Peyer's patch (tissue), 4 donors: Measurements from ENCODE around the gene TMEM225B. TPM values are rescaled to one million over a fixed set of nuclear protein-coding genes. Genes with fewer than 3 reads are reported as not detected.
A peak's percentile ranks its signal among the peaks of the same experiment; 100 is the strongest.
"Not testable (repeated sequence)": the region's sequence is repeated elsewhere in the genome, so short reads cannot be mapped to it uniquely, and the experiment has no call there.

ENCODE experiments used
- DNase-seq, 3 donors: peaks; one replicate each; pipeline ENCODE4 v3.0.0-alpha.2; 2017 to 2019
- H3K27ac ChIP-seq, 4 donors: fragments of 200-600 bp; sonication (generic); one replicate each; pipeline ENCODE4 v1.5.1; 2016 to 2019
- H3K27me3 ChIP-seq, 2 donors: fragments of 200-600 bp; sonication (generic); one replicate each; pipeline ENCODE4 v1.5.1; 2019
- H3K36me3 ChIP-seq, 3 donors: fragments of 200-600 bp; sonication (generic); one replicate each; pipeline ENCODE4 v1.5.1; 2016 to 2019
- H3K4me1 ChIP-seq, 4 donors: fragments of 200-600 bp; sonication (generic); one replicate each; pipeline ENCODE4 v1.5.1; 2016 to 2019
- H3K4me3 ChIP-seq, 4 donors: fragments of 200-600 bp; sonication (generic); 1 replicate in 3 of 4; 2 replicates in 1 of 4; pipeline ENCODE4 v1.5.1; 2016 to 2019; ENCODE audit warnings: mild to moderate bottlenecking in 1 of 4
- H3K9me3 ChIP-seq, 4 donors: fragments of 200-600 bp; sonication (generic); one replicate each; pipeline ENCODE4 v1.5.1; 2016 to 2019; ENCODE audit warnings: mild to moderate bottlenecking in 1 of 4
- CTCF ChIP-seq, 6 experiments: fragments of 450-650 bp in 4 of 6; fragments of 200-600 bp in 2 of 6; sonication (generic) in 1 of 6; IDR thresholded peaks; one replicate each; pipeline ENCODE4 v1.5.1; 2017 to 2019; ENCODE audit warnings: antibody characterized with exemption in 6 of 6, mild to moderate bottlenecking in 3 of 6, moderate library complexity in 1 of 6
- POLR2A ChIP-seq, 2 donors: fragments of 450-650 bp; IDR thresholded peaks; one replicate each; pipeline ENCODE4 v1.5.1; 2017; ENCODE audit warnings: antibody characterized with exemption in 2 of 2, mild to moderate bottlenecking in 2 of 2, moderate library complexity in 2 of 2
- total RNA-seq, 4 donors: library from RNA; depleted of rRNA; stranded (reverse); fragments of >200 nt; gene quantifications; one replicate each; pipeline ENCODE4 v1.1.0, GENCODE V29; 2016

The TMEM225B gene
- total RNA-seq, 4 donors from 2014 or later: not detected

GRCh38 chr7:99627513-99627912 is 29.4 kb downstream of the TMEM225B start:
- H3K9me3 ChIP-seq: no peaks in the 10 kb centered on the region
- peaks cover 0 to 93% (median 0%) of the 10 kb centered on the region in 3 donors for H3K36me3 ChIP-seq
- H3K4me3 ChIP-seq: no peak overlapping the region
- H3K27ac ChIP-seq: no peak overlapping the region
- no peak for DNase-seq
- TF ChIP-seq POLR2A (IDR thresholded peaks at IDR 0.05) (no peak), CTCF (IDR thresholded peaks at IDR 0.05) (no peak)
- H3K4me1 ChIP-seq: peaks cover 0 to 7% (median 0%) of the 10 kb centered on the region in 4 donors
- no peaks in the 10 kb centered on the region for H3K27me3 ChIP-seq

DNA sequence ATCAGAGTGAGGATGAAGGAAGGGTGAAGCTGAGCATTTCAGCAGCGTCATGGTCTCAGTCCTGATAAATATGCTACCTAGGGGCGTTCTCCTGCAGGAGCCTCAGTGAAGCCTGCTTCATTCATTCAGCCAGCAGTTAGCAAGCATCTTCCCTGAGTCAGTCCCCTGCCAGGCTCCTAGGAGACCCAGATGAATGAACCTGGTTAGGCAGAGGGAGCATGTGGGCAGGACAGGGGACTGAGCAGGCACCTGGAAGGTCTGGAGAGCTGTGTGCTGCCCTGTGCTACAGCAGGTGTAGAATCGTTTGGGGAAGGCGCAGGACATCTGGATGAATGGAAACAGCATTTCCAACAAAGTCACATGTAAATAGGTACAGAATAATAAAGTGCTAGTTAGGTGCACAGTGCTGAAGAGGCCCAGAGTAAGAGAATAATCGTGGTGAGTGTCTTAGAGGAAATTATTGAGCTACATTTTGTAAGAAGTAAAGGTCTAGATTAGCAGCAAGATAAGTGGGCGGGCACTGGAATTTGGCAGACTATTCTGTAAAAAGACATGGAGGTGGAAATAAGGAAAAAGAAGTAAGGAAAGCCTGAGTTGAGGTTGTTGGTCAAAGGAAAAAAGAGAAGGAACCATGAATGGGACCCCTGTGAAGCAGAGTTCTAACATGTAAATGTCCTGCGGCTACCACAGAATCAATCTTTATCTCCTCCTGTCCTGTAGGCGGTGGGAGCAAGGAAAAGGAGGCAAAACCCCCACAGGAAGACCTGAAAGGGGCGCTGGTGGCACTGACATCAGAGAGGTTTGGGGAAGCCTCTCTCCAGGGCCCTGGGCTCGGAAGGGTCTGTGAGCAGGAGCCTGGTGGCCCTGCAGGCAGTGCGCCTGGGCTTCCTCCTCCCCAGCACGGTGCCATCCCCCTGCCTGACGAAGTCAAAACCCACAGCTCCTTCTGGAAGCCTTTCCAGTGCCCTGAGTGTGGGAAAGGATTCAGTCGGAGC is 30.7 kb downstream of the TMEM225B start:
- Histone ChIP-seq H3K4me3 (no peak overlapping the region), H3K27ac (no peak overlapping the region), H3K4me1 (no peaks in the 10 kb centered on the region), H3K36me3 (peaks cover 0 to 93% (median 0%) of the 10 kb centered on the region in 3 donors), H3K27me3 (no peaks in the 10 kb centered on the region), H3K9me3 (no peaks in the 10 kb centered on the region)
- TF ChIP-seq CTCF (IDR thresholded peaks at IDR 0.05) (no peak), POLR2A (IDR thresholded peaks at IDR 0.05) (no peak)
- no peak for DNase-seq

DNA sequence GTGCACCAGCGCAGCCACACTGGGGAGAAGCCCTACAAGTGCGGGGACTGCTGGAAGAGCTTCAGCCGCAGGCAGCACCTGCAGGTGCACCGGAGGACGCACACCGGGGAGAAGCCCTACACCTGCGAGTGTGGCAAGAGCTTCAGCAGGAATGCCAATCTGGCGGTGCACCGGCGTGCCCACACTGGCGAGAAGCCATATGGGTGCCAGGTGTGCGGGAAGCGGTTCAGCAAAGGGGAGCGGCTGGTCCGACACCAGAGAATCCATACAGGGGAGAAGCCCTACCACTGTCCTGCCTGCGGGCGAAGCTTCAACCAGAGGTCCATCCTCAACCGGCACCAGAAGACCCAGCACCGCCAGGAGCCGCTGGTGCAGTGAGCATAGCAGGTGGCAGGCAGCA is 31.6 kb downstream of the TMEM225B start:
- Histone ChIP-seq H3K27ac (no peak overlapping the region), H3K36me3 (peaks cover 0 to 89% (median 0%) of the 10 kb centered on the region in 3 donors), H3K9me3 (no peaks in the 10 kb centered on the region), H3K4me3 (no peak overlapping the region), H3K4me1 (no peaks in the 10 kb centered on the region), H3K27me3 (no peaks in the 10 kb centered on the region)
- no peak for DNase-seq
- TF ChIP-seq POLR2A (IDR thresholded peaks at IDR 0.05): no peak
- no peak for TF ChIP-seq CTCF (IDR thresholded peaks at IDR 0.05)

DNA sequence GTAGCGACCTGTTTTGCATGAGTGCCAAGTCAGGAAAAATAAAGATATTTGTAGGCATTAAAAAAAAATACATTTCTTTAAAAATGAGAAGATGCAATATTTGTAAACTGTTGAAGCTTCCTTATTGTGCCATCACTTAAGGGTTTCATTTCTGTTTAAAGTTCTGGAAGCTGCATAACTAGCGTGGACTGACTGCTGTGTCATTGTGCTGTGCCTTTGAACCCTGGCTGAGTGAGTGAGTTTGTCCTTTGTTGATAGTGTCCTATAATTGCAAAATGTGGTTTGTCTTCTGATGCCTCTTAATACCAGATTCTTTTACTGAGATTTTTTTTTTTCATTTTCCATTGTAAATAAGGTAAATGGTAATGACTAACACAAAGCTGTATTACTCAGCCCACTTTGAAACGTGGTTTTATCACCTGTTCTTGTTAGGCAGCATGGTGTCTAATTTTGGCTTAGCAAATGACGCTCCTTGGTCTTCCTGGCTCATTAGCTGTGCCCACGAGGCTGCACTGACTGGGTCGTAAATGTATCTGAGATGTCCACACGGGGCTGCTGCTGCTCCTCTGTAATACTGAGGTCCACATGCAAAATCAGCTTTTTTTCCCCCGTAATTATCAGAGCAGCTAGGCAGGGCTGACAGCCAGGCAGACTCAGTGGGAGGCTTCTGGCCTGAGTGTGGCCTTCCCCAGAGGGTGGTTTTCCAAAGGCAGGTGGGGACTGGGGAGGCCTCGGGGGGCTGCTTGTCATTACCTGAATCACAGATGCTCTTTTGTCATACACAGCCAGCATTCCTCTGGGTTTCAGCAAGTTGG is 33.4 kb downstream of the TMEM225B start:
- no peak for DNase-seq

DNA sequence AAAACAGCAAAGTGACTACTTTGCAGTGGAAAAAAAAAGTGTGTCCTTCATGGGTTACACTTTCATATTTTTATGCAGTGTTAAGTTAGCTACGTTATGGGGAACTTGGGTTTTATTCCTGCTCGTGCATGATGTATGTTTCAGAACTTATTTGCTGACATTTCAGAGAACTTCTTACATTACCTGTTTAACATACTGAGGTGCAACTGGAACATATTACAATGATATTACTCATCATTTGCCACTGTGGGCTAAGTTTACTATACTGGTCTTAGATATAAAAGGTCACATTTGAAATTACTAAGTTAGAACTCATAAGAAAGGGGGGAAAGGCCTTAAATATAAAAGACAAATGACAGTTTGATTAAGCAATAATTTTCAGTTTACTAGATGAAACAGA is 39.3 kb downstream of the TMEM225B start:
- peaks cover 0 to 22% (median 0%) of the 10 kb centered on the region in 3 donors for H3K36me3 ChIP-seq
- H3K27ac ChIP-seq, H3K27me3 ChIP-seq, H3K4me1 ChIP-seq, DNase-seq, H3K4me3 ChIP-seq, H3K9me3 ChIP-seq: not testable (repeated sequence)

More for the DNA sequence above, 33.4 kb downstream of the TMEM225B start:
- Histone ChIP-seq H3K27ac (no peak overlapping the region), H3K27me3 (no peaks in the 10 kb centered on the region), H3K9me3 (no peaks in the 10 kb centered on the region), H3K36me3 (peaks cover 0 to 74% (median 0%) of the 10 kb centered on the region in 3 donors), H3K4me1 (no peaks in the 10 kb centered on the region), H3K4me3 (no peak overlapping the region)
- TF ChIP-seq CTCF (IDR thresholded peaks at IDR 0.05): peak in 3 of 6 experiments; percentile 8 to 32 (median 31)
- no peak for TF ChIP-seq POLR2A (IDR thresholded peaks at IDR 0.05)
